ENCODE results near the gene NINL. TPM values are rescaled to one million over a fixed set of nuclear protein-coding genes. Genes with fewer than 3 reads are reported as not detected.

Gene NINL
- total RNA-seq, 1 experiment from 2014 or later = 7.2 TPM

- H3K9me2 ChIP-seq (ENCODE audit: insufficient read depth) = no peaks in the 10 kb centered on the region
- H3K36me3 ChIP-seq (ENCODE audit: control insufficient read depth in 1 of 2, insufficient read depth in 2 of 2, low read length in 2 of 2) = no peaks in the 10 kb centered on the region; a peak in 1 of 4 replicates
- H3K27me3 ChIP-seq (ENCODE audit: insufficient read depth, low read length) = no peaks in the 10 kb centered on the region
- no peaks in the 10 kb centered on the region for H3K79me2 ChIP-seq (ENCODE audit: insufficient read depth, low read length)
- ATAC-seq (0 out of 2 replicates have a peak, but pooled peaks have one; percentile 20), DNase-seq (ENCODE audit: low read depth, low spot score) (no peak)
- CTCF ChIA-PET = no interaction called here
- no TSS peak for BruUV-seq (replicated peaks)
- peaks cover 5 to 6% of the 10 kb centered on the region in 2 experiments; a peak in 2 of 4 replicates for H3K4me1 ChIP-seq (ENCODE audit: control insufficient read depth in 1 of 2, insufficient read depth in 2 of 2, low read length in 2 of 2)
- no peak overlapping the region for H2AFZ ChIP-seq (ENCODE audit: low read depth, low read length, poor library complexity, severe bottlenecking)
- H3K4me2 ChIP-seq (ENCODE audit: low read length) = no peak overlapping the region
- TF ChIP-seq FOSL1 (IDR thresholded peaks at IDR 0.05; ENCODE audit: low read depth) (no peak), ELF1 (IDR thresholded peaks at IDR 0.05; ENCODE audit: borderline replicate concordance, low read depth) (no peak), CBX3 (IDR thresholded peaks at IDR 0.05; ENCODE audit: low read depth) (no peak), EGR1 (IDR thresholded peaks at IDR 0.05; ENCODE audit: low read depth) (no peak), ATF3 (IDR thresholded peaks at IDR 0.05) (no peak), EZH2phosphoT487 (IDR thresholded peaks at IDR 0.05; ENCODE audit: borderline replicate concordance) (no peak), CTCF (IDR thresholded peaks at IDR 0.05 in 2 of 3, conservative IDR thresholded peaks at IDR 0.05 in 1 of 3; ENCODE audit: borderline replicate concordance in 1 of 3, insufficient read depth in 1 of 3, low read depth in 2 of 3, low read length in 2 of 3) (no peak), ZNF274 (IDR thresholded peaks at IDR 0.05; ENCODE audit: low read depth, low read length) (no peak), YY1 (IDR thresholded peaks at IDR 0.05; ENCODE audit: extremely low read depth, insufficient replicate concordance, low read depth, low read length) (no peak), SRF (IDR thresholded peaks at IDR 0.05; ENCODE audit: low read depth) (no peak), TCF7L2 (IDR thresholded peaks at IDR 0.05; ENCODE audit: borderline replicate concordance, extremely low read depth, insufficient read depth, insufficient read length) (no peak), SP1 (IDR thresholded peaks at IDR 0.05; ENCODE audit: low read depth) (no peak), POLR2AphosphoS5 (IDR thresholded peaks at IDR 0.05; ENCODE audit: low read depth, low read length) (no peak), RAD21 (IDR thresholded peaks at IDR 0.05; ENCODE audit: low read depth) (no peak), REST (IDR thresholded peaks at IDR 0.05; ENCODE audit: low read depth) (no peak), SIN3A (IDR thresholded peaks at IDR 0.05; ENCODE audit: low read depth) (no peak), ZFX (IDR thresholded peaks at IDR 0.05) (no peak), JUND (IDR thresholded peaks at IDR 0.05) (no peak), EZH2 (IDR thresholded peaks at IDR 0.05) (no peak)
- POLR2A ChIA-PET = interaction anchor here (0.6 kb wide), 1 partner anchor 64 kb away, joined by 3 read pairs; no protein-coding TSS in a partner anchor
- no peak overlapping the region for H3K27ac ChIP-seq (ENCODE audit: low read depth, low read length)
- no peak overlapping the region for H3K4me3 ChIP-seq (replicated peaks in 1 of 2; ENCODE audit: low read depth in 1 of 2, low read length in 2 of 2)
- no peaks in the 10 kb centered on the region for H3K9me3 ChIP-seq (ENCODE audit: control insufficient read depth in 1 of 2, insufficient read depth in 1 of 2, low read depth in 1 of 2, low read length in 2 of 2)
- H4K20me1 ChIP-seq (ENCODE audit: insufficient read depth) = no peaks in the 10 kb centered on the region
- H3K9ac ChIP-seq (ENCODE audit: low read length) = no peak overlapping the region
- RAD21 ChIA-PET (ENCODE audit: low non-redundant PET in 1 of 2, low total read pairs in 2 of 2, uncharacterized antibody in 2 of 2, unreplicated experiment in 2 of 2) = no interaction called here
- intact Hi-C loops (cut with micrococcal nuclease) = no loop called here
Measured at GRCh38 chr20:25508083-25508770, 77.1 kb downstream of the NINL start.
